HCEC 1CT (cell line): Measurements from ENCODE around the gene RAB31.
A peak's percentile ranks its signal among the peaks of the same experiment; 100 is the strongest.
"Not testable (repeated sequence)": the region's sequence is repeated elsewhere in the genome, so short reads cannot be mapped to it uniquely, and the experiment has no call there.

Source experiments
- DNase-seq: peaks from one replicate; pipeline ENCODE4 v3.0.0-alpha.2; 2017

RAB31 gene

GRCh38 chr18:9848170-9848879 lies 140.2 kb downstream of the RAB31 start:
- no peak for DNase-seq

- DNase-seq, result no peak
These were observed 141.5 kb downstream of the RAB31 start for GRCh38 chr18:9849407-9850283.

GRCh38 chr18:9850309-9850708 lies 142.2 kb downstream of the RAB31 start:
- DNase-seq, result no peak

- peak; percentile 64 for DNase-seq
These were observed 143.4 kb downstream of the RAB31 start for GRCh38 chr18:9851511-9851910.

GRCh38 chr18:9852266-9853081 lies 144.4 kb downstream of the RAB31 start:
- peak; percentile 36 for DNase-seq

GRCh38 chr18:9854801-9855676 lies 146.9 kb downstream of the RAB31 start:
- DNase-seq, result peak; percentile 45

- no peak for DNase-seq
These were observed 147.6 kb downstream of the RAB31 start for GRCh38 chr18:9855681-9856080.

GRCh38 chr18:9856092-9856491 lies 148.0 kb downstream of the RAB31 start:
- DNase-seq, result no peak

- DNase-seq, result not testable (repeated sequence)
These were observed 149.4 kb downstream of the RAB31 start for GRCh38 chr18:9857479-9857998.

GRCh38 chr18:9858642-9859041 lies 150.5 kb downstream of the RAB31 start:
- no peak for DNase-seq

- DNase-seq, result no peak
These were observed 151.1 kb downstream of the RAB31 start for GRCh38 chr18:9859232-9859631.

- no peak for DNase-seq
These were observed 152.6 kb downstream of the RAB31 start for GRCh38 chr18:9860682-9861081.

GRCh38 chr18:9861157-9861556 lies 153.1 kb downstream of the RAB31 start:
- DNase-seq, result no peak

GRCh38 chr18:9861933-9862332 lies 153.8 kb downstream of the RAB31 start:
- DNase-seq, result no peak

GRCh38 chr18:9862686-9863085 lies 154.6 kb downstream of the RAB31 start:
- no peak for DNase-seq

- DNase-seq, result no peak
These were observed 155.2 kb downstream of the RAB31 start for GRCh38 chr18:9863282-9863681.

- DNase-seq, result no peak
These were observed 157.8 kb downstream of the RAB31 start for GRCh38 chr18:9865764-9866490.

GRCh38 chr18:9866627-9867026 lies 158.5 kb downstream of the RAB31 start:
- no peak for DNase-seq

- DNase-seq, result no peak
These were observed 159.0 kb downstream of the RAB31 start for GRCh38 chr18:9867071-9867594.

GRCh38 chr18:9868857-9869714 lies 161.0 kb downstream of the RAB31 start:
- DNase-seq, result no peak
